HL-60 (cell line): ENCODE data around the gene GYG2.

Experiments used
- POLR2AphosphoS5 ChIP-seq: IDR thresholded peaks from 2 replicates; pipeline ENCODE4 v1.6.1; 2012; ENCODE audit warnings: low read depth
- TF ChIP-seq, protein P1 (sequence below): IDR thresholded peaks from one replicate; pipeline ENCODE4 v1.5.1; 2011; ENCODE audit warnings: low read length, control low read depth, inconsistent platforms; ENCODE audit not compliant: insufficient read depth

GRCh38 chrX:2931612-2932011, 102.9 kb downstream of the GYG2 start:
- TF ChIP-seq POLR2AphosphoS5, result no peak
- TF ChIP-seq, protein P1, sequence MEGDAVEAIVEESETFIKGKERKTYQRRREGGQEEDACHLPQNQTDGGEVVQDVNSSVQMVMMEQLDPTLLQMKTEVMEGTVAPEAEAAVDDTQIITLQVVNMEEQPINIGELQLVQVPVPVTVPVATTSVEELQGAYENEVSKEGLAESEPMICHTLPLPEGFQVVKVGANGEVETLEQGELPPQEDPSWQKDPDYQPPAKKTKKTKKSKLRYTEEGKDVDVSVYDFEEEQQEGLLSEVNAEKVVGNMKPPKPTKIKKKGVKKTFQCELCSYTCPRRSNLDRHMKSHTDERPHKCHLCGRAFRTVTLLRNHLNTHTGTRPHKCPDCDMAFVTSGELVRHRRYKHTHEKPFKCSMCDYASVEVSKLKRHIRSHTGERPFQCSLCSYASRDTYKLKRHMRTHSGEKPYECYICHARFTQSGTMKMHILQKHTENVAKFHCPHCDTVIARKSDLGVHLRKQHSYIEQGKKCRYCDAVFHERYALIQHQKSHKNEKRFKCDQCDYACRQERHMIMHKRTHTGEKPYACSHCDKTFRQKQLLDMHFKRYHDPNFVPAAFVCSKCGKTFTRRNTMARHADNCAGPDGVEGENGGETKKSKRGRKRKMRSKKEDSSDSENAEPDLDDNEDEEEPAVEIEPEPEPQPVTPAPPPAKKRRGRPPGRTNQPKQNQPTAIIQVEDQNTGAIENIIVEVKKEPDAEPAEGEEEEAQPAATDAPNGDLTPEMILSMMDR, result no peak
